HCT116 (cell line): ENCODE measurements around the gene ENGASE. TPM values are rescaled to one million over a fixed set of nuclear protein-coding genes. Genes with fewer than 3 reads are reported as not detected.

Experiments used
- ATAC-seq: fragments of 200-7000 bp; cut with Tn5 transposase; 2 replicates; pipeline ENCODE4 v1.9.1; 2020; ENCODE audit warnings: mild to moderate bottlenecking, moderate library complexity
- BruUV-seq: library from RNA; stranded (reverse); fragments of 400-500 nt; replicated peaks from 2 replicates; lab custom pipeline; 2021; lab: Mats Ljungman, UMichigan
- CTCF ChIA-PET: fragments of 300-600 bp; sonication (Branson Sonifier 250); formaldehyde crosslinking; loops from one replicate; lab custom pipeline; 2021; ENCODE audit warnings: antibody characterized with exemption; lab: Charles Lee
- POLR2A ChIA-PET: fragments of 300-600, 350-600 bp; sonication (Branson Sonifier 250); formaldehyde crosslinking; loops from one replicate; lab custom pipeline; 2021; ENCODE audit warnings: antibody characterized with exemption; lab: Charles Lee
- RAD21 ChIA-PET, 2 experiments: fragments of 300-600 bp; sonication (Branson Sonifier 250); formaldehyde crosslinking; loops; one replicate each; lab custom pipeline; 2023; ENCODE audit warnings: low total read pairs in 2 of 2; ENCODE audit not compliant: uncharacterized antibody in 2 of 2, unreplicated experiment in 2 of 2, low non-redundant PET in 1 of 2; lab: Charles Lee
- DNase-seq: peaks from one replicate; pipeline ENCODE4 v3.0.0-alpha.2; 2010; ENCODE audit warnings: low read depth, low spot score
- H2AFZ ChIP-seq: fragments of 200-600 bp; shearing (Covaris generic), sonication (generic); 2 replicates; pipeline ENCODE4 v1.6.1; 2017; ENCODE audit warnings: low read depth, mixed run types, mixed read lengths, antibody characterized with exemption, low read length; ENCODE audit not compliant: poor library complexity, severe bottlenecking
- H3K27ac ChIP-seq: 2 replicates; pipeline ENCODE4 v1.5.1; 2012; ENCODE audit warnings: low read depth, low read length
- H3K27me3 ChIP-seq: fragments of 200-600 bp; sonication (generic); 2 replicates; pipeline ENCODE4 v1.6.1; 2016; ENCODE audit warnings: mixed run types, low read length, mixed read lengths; ENCODE audit not compliant: insufficient read depth
- H3K36me3 ChIP-seq, 2 experiments: fragments of 200-500 bp in 1 of 2; fragments of 200-600 bp in 1 of 2; sonication (Bioruptor generic) in 1 of 2; sonication (generic) in 1 of 2; 2 replicates each; pipeline versions ENCODE4 v1.5.1 to v1.6.1; 2014 to 2016; ENCODE audit warnings: low read length in 2 of 2, inconsistent platforms in 1 of 2, mixed read lengths in 1 of 2, mixed run types in 1 of 2; ENCODE audit not compliant: insufficient read depth in 2 of 2, control insufficient read depth in 1 of 2
- H3K4me1 ChIP-seq, 2 experiments: fragments of 200-600 bp in 1 of 2; sonication (generic) in 1 of 2; 2 replicates each; pipeline versions ENCODE4 v1.5.1 to v1.6.1; 2012 to 2017; ENCODE audit warnings: low read length in 2 of 2, inconsistent platforms in 1 of 2, mild to moderate bottlenecking in 1 of 2, mixed read lengths in 1 of 2, mixed run types in 1 of 2, moderate library complexity in 1 of 2; ENCODE audit not compliant: insufficient read depth in 2 of 2, control insufficient read depth in 1 of 2
- H3K4me2 ChIP-seq: fragments of 200-600 bp; sonication (generic); 2 replicates; pipeline ENCODE4 v1.6.1; 2017; ENCODE audit warnings: mixed run types, low read length, mixed read lengths
- H3K4me3 ChIP-seq, 2 experiments: fragments of 200-600 bp in 1 of 2; sonication (generic) in 1 of 2; replicated peaks in 1 of 2; 2 replicates each; pipeline ENCODE4 v1.5.1; 2011 to 2016; ENCODE audit warnings: low read length in 2 of 2, control low read depth in 1 of 2, low read depth in 1 of 2, mild to moderate bottlenecking in 1 of 2, mixed read lengths in 1 of 2, mixed run types in 1 of 2
- H3K79me2 ChIP-seq: fragments of 200-600 bp; sonication (generic); 2 replicates; pipeline ENCODE4 v1.6.1; 2017; ENCODE audit warnings: mild to moderate bottlenecking, mixed run types, low read length, moderate library complexity, mixed read lengths; ENCODE audit not compliant: insufficient read depth
- H3K9ac ChIP-seq: fragments of 200-600 bp; sonication (generic); 2 replicates; pipeline ENCODE4 v1.6.1; 2016; ENCODE audit warnings: low read length, mixed read lengths
- H3K9me2 ChIP-seq: fragments of 200-600 bp; sonication (generic), shearing (Covaris generic); 2 replicates; pipeline ENCODE4 v1.6.1; 2017; ENCODE audit warnings: mixed run types, mild to moderate bottlenecking, moderate library complexity; ENCODE audit not compliant: insufficient read depth
- H3K9me3 ChIP-seq, 2 experiments: fragments of 200-500 bp in 1 of 2; fragments of 200-600 bp in 1 of 2; sonication (Bioruptor generic) in 1 of 2; sonication (generic) in 1 of 2; 2 replicates each; pipeline ENCODE4 v1.6.1; 2014 to 2017; ENCODE audit warnings: low read length in 2 of 2, mixed read lengths in 2 of 2, inconsistent platforms in 1 of 2, low read depth in 1 of 2, mild to moderate bottlenecking in 1 of 2, mixed run types in 1 of 2, moderate library complexity in 1 of 2; ENCODE audit not compliant: control insufficient read depth in 1 of 2, insufficient read depth in 1 of 2
- H4K20me1 ChIP-seq: fragments of 200-600 bp; sonication (generic), shearing (Covaris generic); 2 replicates; pipeline ENCODE4 v1.6.1; 2017; ENCODE audit warnings: mixed run types, mild to moderate bottlenecking, moderate library complexity; ENCODE audit not compliant: insufficient read depth
- CBX3 ChIP-seq: IDR thresholded peaks from 2 replicates; pipeline ENCODE4 v1.6.1; 2012; ENCODE audit warnings: low read depth
- CEBPB ChIP-seq: IDR thresholded peaks from 2 replicates; pipeline ENCODE4 v1.6.1; 2012; ENCODE audit warnings: low read depth
- CTCF ChIP-seq, 3 experiments: fragments of 200-600 bp in 1 of 3; sonication (generic) in 1 of 3; IDR thresholded peaks in 2 of 3; conservative IDR thresholded peaks in 1 of 3; 2 replicates each; pipeline ENCODE4 v1.5.1; 2012 to 2017; ENCODE audit warnings: low read depth in 2 of 3, low read length in 2 of 3, antibody characterized with exemption in 1 of 3, borderline replicate concordance in 1 of 3, control low read depth in 1 of 3, mild to moderate bottlenecking in 1 of 3, mixed read lengths in 1 of 3, mixed run types in 1 of 3, moderate library complexity in 1 of 3; ENCODE audit not compliant: insufficient read depth in 1 of 3
- ELF1 ChIP-seq: IDR thresholded peaks from 2 replicates; pipeline ENCODE4 v1.6.1; 2012; ENCODE audit warnings: low read depth, borderline replicate concordance
- EZH2 ChIP-seq: fragments of 200-600 bp; sonication (generic); IDR thresholded peaks from 2 replicates; pipeline ENCODE4 v1.6.1; 2017; ENCODE audit warnings: antibody characterized with exemption, mixed run types
- FOSL1 ChIP-seq: IDR thresholded peaks from 2 replicates; pipeline ENCODE4 v1.6.1; 2012; ENCODE audit warnings: low read depth
- RAD21 ChIP-seq: IDR thresholded peaks from 2 replicates; pipeline ENCODE4 v1.6.1; 2012; ENCODE audit warnings: low read depth, mild to moderate bottlenecking
- YY1 ChIP-seq: IDR thresholded peaks from 2 replicates; pipeline ENCODE4 v1.6.1; 2011; ENCODE audit warnings: low read length, low read depth, moderate library complexity, mild to moderate bottlenecking; ENCODE audit not compliant: insufficient replicate concordance; ENCODE audit errors: extremely low read depth
- intact Hi-C: fragments of 100-400 bp; cut with micrococcal nuclease; formaldehyde crosslinking; loops from 2 replicates; pipeline ENCODE4 v1.10.0; 2022
- total RNA-seq: library from RNA; stranded (reverse); gene quantifications from one replicate; pipeline ENCODE4 v1.2.1, GENCODE V29; 2021; ENCODE audit not compliant: unreplicated experiment
- TF ChIP-seq, protein P1 (sequence below): IDR thresholded peaks from 2 replicates; pipeline ENCODE4 v1.6.1; 2012

Gene ENGASE
- total RNA-seq, 1 experiment from 2014 or later: 54.2 TPM

- Histone ChIP-seq H3K36me3 (no peaks in the 10 kb centered on the region), H3K9me3 (no peaks in the 10 kb centered on the region), H3K4me2 (no peak overlapping the region), H3K4me3 (no peak overlapping the region), H3K27me3 (no peaks in the 10 kb centered on the region; the same call in 1 of the 2 replicates), H3K9ac (no peak overlapping the region), H2AFZ (no peak overlapping the region), H4K20me1 (no peaks in the 10 kb centered on the region), H3K79me2 (no peaks in the 10 kb centered on the region), H3K4me1 (peaks cover 6% of the 10 kb centered on the region in 2 experiments), H3K27ac (no peak overlapping the region), H3K9me2 (no peaks in the 10 kb centered on the region)
- ChIA-PET RAD21 (no interaction called here), CTCF (interaction anchor here (1.0 to 1.6 kb wide), 3 partner anchors 22 to 284 kb away, joined by 3 to 6 read pairs (median 4); no protein-coding TSS in a partner anchor), POLR2A (no interaction called here)
- intact Hi-C loops: no loop called here
- no peak for DNase-seq
- TF ChIP-seq RAD21: no peak
- peak in 2 of 3 experiments; percentile 60 to 68; a peak in 5 of 6 replicates for TF ChIP-seq CTCF (IDR thresholded peaks at IDR 0.05 in 2 of 3, conservative IDR thresholded peaks at IDR 0.05 in 1 of 3; ENCODE audit: borderline replicate concordance in 1 of 3, insufficient read depth in 1 of 3, low read depth in 2 of 3, low read length in 2 of 3)
- TF ChIP-seq, all 23 proteins: peak for 1
- ATAC-seq: peak; percentile 74
- BruUV-seq: no TSS peak
Measured at GRCh38 chr17:79109584-79109983, 35.0 kb downstream of the ENGASE start.

DNA sequence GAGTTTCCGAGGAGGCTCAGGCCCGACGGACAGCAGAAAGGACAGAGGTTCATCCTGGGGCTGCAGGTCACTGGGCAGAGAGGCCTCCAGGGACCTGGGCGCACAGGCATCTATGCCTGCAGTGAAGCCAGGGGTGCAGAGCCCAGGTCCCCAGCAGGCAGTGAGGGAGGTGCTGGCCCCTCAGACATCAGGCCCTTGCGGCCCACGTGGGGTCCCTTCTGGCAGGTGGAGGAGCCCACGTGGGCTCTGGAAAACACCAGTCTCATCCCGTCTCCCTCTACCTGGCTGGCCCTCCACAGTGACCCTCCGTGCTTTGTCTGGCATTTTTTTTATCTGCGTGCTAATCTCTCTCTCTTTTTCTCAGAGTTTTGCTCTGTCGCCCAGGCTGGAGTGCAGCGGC, 36.5 kb downstream of the ENGASE start:
- H3K9me2 ChIP-seq: no peaks in the 10 kb centered on the region
- DNase-seq (no peak), ATAC-seq (no peak)
- RAD21 ChIA-PET: no interaction called here
- POLR2A ChIA-PET: no interaction called here
- H3K9ac ChIP-seq: no peak overlapping the region
- no peak overlapping the region for H3K4me2 ChIP-seq
- H4K20me1 ChIP-seq: no peaks in the 10 kb centered on the region
- H3K27ac ChIP-seq: no peak overlapping the region
- H3K27me3 ChIP-seq: no peaks in the 10 kb centered on the region; the same call in 1 of the 2 replicates
- H3K4me1 ChIP-seq: peaks cover 11 to 14% of the 10 kb centered on the region in 2 experiments
- intact Hi-C loops: no loop called here
- TF ChIP-seq ELF1: no peak
- TF ChIP-seq CBX3: no peak
- TF ChIP-seq EZH2: no peak
- no peak for TF ChIP-seq FOSL1
- no peak for TF ChIP-seq YY1
- TF ChIP-seq, protein P1, sequence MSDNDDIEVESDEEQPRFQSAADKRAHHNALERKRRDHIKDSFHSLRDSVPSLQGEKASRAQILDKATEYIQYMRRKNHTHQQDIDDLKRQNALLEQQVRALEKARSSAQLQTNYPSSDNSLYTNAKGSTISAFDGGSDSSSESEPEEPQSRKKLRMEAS: no peak
- TF ChIP-seq CEBPB: no peak
- no peaks in the 10 kb centered on the region for H3K79me2 ChIP-seq
- no peak overlapping the region for H2AFZ ChIP-seq
- no peaks in the 10 kb centered on the region for H3K9me3 ChIP-seq
- no peak overlapping the region for H3K4me3 ChIP-seq
- H3K36me3 ChIP-seq: no peaks in the 10 kb centered on the region
- CTCF ChIA-PET: interaction anchor here (1.2 kb wide), 1 partner anchor 281 kb away, joined by 3 read pairs; no protein-coding TSS in a partner anchor
- BruUV-seq: no TSS peak
